ENCODE measurements around the gene MYH9.

The MYH9 gene

GRCh38 chr22:36323855-36324331 lies 63.9 kb downstream of the MYH9 start:
- TF ChIP-seq CTCF (IDR thresholded peaks at IDR 0.05; ENCODE audit: low read depth, low read length), result no peak
- H3K4me3 ChIP-seq (ENCODE audit: low read depth, low read length), result no peak overlapping the region

DNA sequence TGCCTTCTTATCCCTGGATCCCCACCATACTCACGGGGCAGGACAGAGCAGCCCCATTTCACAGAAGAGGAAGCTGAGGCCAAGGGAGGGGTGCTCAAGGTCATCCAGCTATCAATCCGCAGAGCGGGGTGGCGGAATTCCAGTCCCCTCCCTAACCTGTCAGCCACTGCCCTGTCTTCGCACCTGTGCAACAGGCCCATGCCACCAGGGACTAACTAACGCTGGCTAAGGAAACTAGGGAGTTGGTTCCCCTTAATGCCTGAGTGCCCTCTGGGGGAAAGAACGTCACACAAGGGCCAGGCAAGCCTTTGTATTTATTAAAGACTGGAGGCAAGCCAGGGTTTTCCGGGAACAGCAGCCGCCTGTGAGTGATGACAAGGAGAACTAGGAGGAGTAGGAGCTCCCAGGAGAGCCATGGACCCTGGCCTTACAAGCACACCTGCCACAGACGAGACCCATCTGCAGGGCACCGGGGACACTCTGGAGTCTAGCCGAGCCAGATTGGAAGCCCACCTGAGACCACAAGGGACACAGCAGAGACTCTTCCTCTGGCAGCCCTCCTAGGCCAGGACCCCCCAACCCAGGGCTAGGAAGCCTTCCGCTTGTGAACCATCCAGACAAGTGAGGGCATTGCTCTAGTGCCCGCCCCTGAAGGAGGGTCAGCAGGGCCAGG lies 64.4 kb downstream of the MYH9 start:
- TF ChIP-seq CTCF (IDR thresholded peaks at IDR 0.05; ENCODE audit: low read depth, low read length), result no peak
- H3K4me3 ChIP-seq (ENCODE audit: low read depth, low read length), result no peak overlapping the region

GRCh38 chr22:36322602-36322915 lies 65.2 kb downstream of the MYH9 start:
- H3K4me3 ChIP-seq (ENCODE audit: low read depth, low read length), result no peak overlapping the region
- no peak for TF ChIP-seq CTCF (IDR thresholded peaks at IDR 0.05; ENCODE audit: low read depth, low read length)

- H3K4me3 ChIP-seq (ENCODE audit: low read depth, low read length), result no peak overlapping the region
- no peak for TF ChIP-seq CTCF (IDR thresholded peaks at IDR 0.05; ENCODE audit: low read depth, low read length)
Measured at GRCh38 chr22:36321797-36322601, 65.8 kb downstream of the MYH9 start.

DNA sequence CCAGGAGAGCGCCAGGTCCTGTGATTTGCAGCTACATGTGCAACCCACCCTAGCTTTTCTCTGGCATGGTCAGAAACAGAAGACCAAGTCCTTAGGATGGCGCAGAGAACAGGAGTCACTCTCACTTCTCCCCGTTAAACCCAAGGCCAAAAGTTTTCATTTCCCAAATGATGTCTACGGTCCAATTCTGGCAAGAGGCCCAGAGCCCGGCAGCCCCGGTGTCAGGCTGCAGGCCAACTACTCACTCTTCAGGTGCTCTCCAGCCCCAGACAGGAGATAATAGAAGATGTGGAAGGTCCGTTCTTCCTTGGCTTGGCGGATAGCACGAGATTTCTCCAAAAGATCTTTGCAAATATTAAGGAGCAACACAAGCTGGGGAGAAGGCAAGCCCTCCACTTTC lies 67.2 kb downstream of the MYH9 start:
- H3K4me3 ChIP-seq (ENCODE audit: low read depth, low read length), result no peak overlapping the region
- TF ChIP-seq CTCF (IDR thresholded peaks at IDR 0.05; ENCODE audit: low read depth, low read length), result no peak

GRCh38 chr22:36319595-36320497 lies 67.9 kb downstream of the MYH9 start:
- no peak for TF ChIP-seq CTCF (IDR thresholded peaks at IDR 0.05; ENCODE audit: low read depth, low read length)

More at GRCh38 chr22:36319595-36320497, 67.9 kb downstream of the MYH9 start:
- no peak overlapping the region for H3K4me3 ChIP-seq (ENCODE audit: low read depth, low read length)
